Peyer's patch (tissue), 4 donors: Measurements from ENCODE around the gene LIM2.

Source experiments
- CTCF ChIP-seq, 6 experiments: fragments of 450-650 bp in 4 of 6; fragments of 200-600 bp in 2 of 6; sonication (generic) in 1 of 6; IDR thresholded peaks; one replicate each; pipeline ENCODE4 v1.5.1; 2017 to 2019; ENCODE audit warnings: antibody characterized with exemption in 6 of 6, mild to moderate bottlenecking in 3 of 6, moderate library complexity in 1 of 6
- POLR2A ChIP-seq, 2 donors: fragments of 450-650 bp; IDR thresholded peaks; one replicate each; pipeline ENCODE4 v1.5.1; 2017; ENCODE audit warnings: antibody characterized with exemption in 2 of 2, mild to moderate bottlenecking in 2 of 2, moderate library complexity in 2 of 2

- TF ChIP-seq CTCF (IDR thresholded peaks at IDR 0.05) (peak; percentile 96 to 99 (median 98)), POLR2A (IDR thresholded peaks at IDR 0.05) (no peak)
Observed at GRCh38 chr19:51422053-51422448, 34.3 kb upstream of the LIM2 start.
